Gastrocnemius medialis (tissue), 4 donors: ENCODE results near the gene CASKIN2. TPM values are rescaled to one million over a fixed set of nuclear protein-coding genes. Genes with fewer than 3 reads are reported as not detected.

Source experiments
- ATAC-seq, 2 donors: fragments of 150-250 bp; one replicate each; pipeline ENCODE4 v1.9.1; 2016
- DNase-seq, 2 donors: peaks; one replicate each; pipeline ENCODE4 v3.0.0-alpha.2; 2019
- H3K27ac ChIP-seq, 4 donors: fragments of 200-600 bp; sonication (generic); 1 replicate in 1 of 4; 2 replicates in 3 of 4; pipeline ENCODE4 v1.5.1; 2016 to 2018; ENCODE audit warnings: mild to moderate bottlenecking in 2 of 4, moderate library complexity in 1 of 4
- H3K27me3 ChIP-seq, 3 donors: fragments of 200-600 bp; sonication (generic) in 2 of 3; 1 replicate in 1 of 3; 2 replicates in 2 of 3; pipeline versions ENCODE4 v1.5.1 to v1.6.0; 2016 to 2019; ENCODE audit warnings: mild to moderate bottlenecking in 1 of 3, moderate library complexity in 1 of 3
- H3K36me3 ChIP-seq, 2 donors: fragments of 200-600 bp; sonication (generic) in 1 of 2; one replicate each; pipeline ENCODE4 v1.5.1; 2017 to 2018
- H3K4me1 ChIP-seq, 2 donors: fragments of 200-600 bp; sonication (generic) in 1 of 2; one replicate each; pipeline ENCODE4 v1.5.1; 2016 to 2017; ENCODE audit warnings: mild to moderate bottlenecking in 2 of 2
- H3K4me3 ChIP-seq, 4 donors: fragments of 200-600 bp; sonication (generic) in 3 of 4; 1 replicate in 1 of 4; 2 replicates in 3 of 4; pipeline ENCODE4 v1.5.1; 2016 to 2019; ENCODE audit warnings: mild to moderate bottlenecking in 2 of 4
- H3K9me3 ChIP-seq, 3 donors: fragments of 200-600 bp; sonication (generic) in 2 of 3; 1 replicate in 1 of 3; 2 replicates in 2 of 3; pipeline ENCODE4 v1.5.1; 2016 to 2019
- CTCF ChIP-seq, 5 experiments: fragments of 450-650 bp in 3 of 5; fragments of 200-600 bp in 2 of 5; sonication (generic) in 2 of 5; IDR thresholded peaks in 4 of 5; conservative IDR thresholded peaks in 1 of 5; 1 replicate in 4 of 5; 2 replicates in 1 of 5; pipeline ENCODE4 v1.5.1; 2016 to 2019; ENCODE audit warnings: antibody characterized with exemption in 5 of 5, mild to moderate bottlenecking in 3 of 5, moderate library complexity in 3 of 5
- POLR2A ChIP-seq, 2 donors: fragments of 450-650 bp; IDR thresholded peaks; one replicate each; pipeline ENCODE4 v1.6.1; 2017; ENCODE audit warnings: antibody characterized with exemption in 2 of 2, mild to moderate bottlenecking in 2 of 2, moderate library complexity in 2 of 2
- in situ Hi-C, 4 donors: fragments of 200-750 bp; cut with MboI; loops; one replicate each; pipeline versions ENCODE4 v1.15.0 to v1.8.0; 2017; ENCODE audit warnings: low sequenced_read_pairs in 4 of 4
- intact Hi-C: fragments of 100-400 bp; cut with DNase I; formaldehyde crosslinking; loops from one replicate; pipeline ENCODE4 v1.15.1; 2023; ENCODE audit warnings: low total_unique reads
- microRNA-seq, 2 donors: library from miRNA; unstranded; fragments of <30 nt; microRNA quantifications; one replicate each; pipeline ENCODE4, GENCODE V29; 2016; ENCODE audit warnings: borderline replicate concordance in 2 of 2
- total RNA-seq, 4 donors: library from RNA; depleted of rRNA; stranded (reverse); fragments of >200 nt; gene quantifications; one replicate each; pipeline versions ENCODE4 v1.1.0 to v1.2.3, GENCODE V29; 2016

CASKIN2 gene
- total RNA-seq, 4 donors from 2014 or later = 11.3 to 24.1 (median 16.8) TPM

GRCh38 chr17:75450270-75450669 lies 65.1 kb downstream of the CASKIN2 start:
- in situ Hi-C loops = no loop called here

More at GRCh38 chr17:75450270-75450669, 65.1 kb downstream of the CASKIN2 start:
- TF ChIP-seq CTCF (IDR thresholded peaks at IDR 0.05 in 4 of 5, conservative IDR thresholded peaks at IDR 0.05 in 1 of 5) (no peak), POLR2A (IDR thresholded peaks at IDR 0.05) (no peak)
- no peak for DNase-seq
- ATAC-seq = no peak
- H3K4me1 ChIP-seq = no peaks in the 10 kb centered on the region
- intact Hi-C loops = no loop called here
- no peak overlapping the region for H3K4me3 ChIP-seq
- no peaks in the 10 kb centered on the region for H3K9me3 ChIP-seq
- H3K27ac ChIP-seq = no peak overlapping the region
- no peaks in the 10 kb centered on the region for H3K27me3 ChIP-seq
- H3K36me3 ChIP-seq = no peaks in the 10 kb centered on the region

Small RNA genes lying within 50 kb of the gene (microRNA-seq; reads per million reads assigned to microRNA genes)
- gene MIR6785 = 0 to 0.85 reads per million in 2 donors

Other genes starting within 250 kb of the CASKIN2 start
- gene MIF4GD, start 244.3 kb downstream of the CASKIN2 start, total RNA-seq = 10 to 100 TPM; 50.5 to 96.1 (median 72.4) TPM
- gene SLC25A19, start 226.1 kb downstream of the CASKIN2 start, total RNA-seq = 10 to 100 TPM in 3 of 4 donors, 1 to 10 TPM in 1; 6.1 to 18.7 (median 14.4) TPM
- gene GRB2, start 109.9 kb downstream of the CASKIN2 start, total RNA-seq = 10 to 100 TPM; 41.7 to 88.5 (median 68.8) TPM
- gene TMEM94, start 58.9 kb downstream of the CASKIN2 start, total RNA-seq = 10 to 100 TPM; 56.5 to 85.5 (median 60.0) TPM
- gene TSEN54, start 991 bp upstream of the CASKIN2 start, total RNA-seq = 10 to 100 TPM; 15.4 to 31.2 (median 17.8) TPM
- 1 to 10 TPM in 3 of 4 donors, under 1 TPM in 1; 0.78 to 7.1 (median 1.4) TPM for gene LLGL2, start 10.2 kb upstream of the CASKIN2 start, total RNA-seq
- 10 to 100 TPM in 2 of 4 donors, 1 to 10 TPM in 2; 4.5 to 34.6 (median 14.3) TPM for gene MYO15B, start 72.3 kb upstream of the CASKIN2 start, total RNA-seq
- gene SMIM5, start 117.9 kb upstream of the CASKIN2 start, total RNA-seq = under 1 TPM in 1 of 4 donors, not detected in 3; 0.22 TPM
- 10 to 100 TPM in 1 of 4 donors, 1 to 10 TPM in 3; 5.3 to 17.5 (median 7.4) TPM for gene RECQL5, start 151.6 kb upstream of the CASKIN2 start, total RNA-seq
- gene SAP30BP, start 151.8 kb upstream of the CASKIN2 start, total RNA-seq = 10 to 100 TPM; 42.0 to 64.0 (median 50.1) TPM
- 10 to 100 TPM in 1 of 4 donors, 1 to 10 TPM in 3; 3.6 to 20.2 (median 6.3) TPM for gene ITGB4, start 205.9 kb upstream of the CASKIN2 start, total RNA-seq
- gene GALK1, start 249.7 kb upstream of the CASKIN2 start, total RNA-seq = 10 to 100 TPM in 2 of 4 donors, 1 to 10 TPM in 2; 8.7 to 18.3 (median 11.0) TPM